ENCODE data around the gene PARP16.

DNA sequence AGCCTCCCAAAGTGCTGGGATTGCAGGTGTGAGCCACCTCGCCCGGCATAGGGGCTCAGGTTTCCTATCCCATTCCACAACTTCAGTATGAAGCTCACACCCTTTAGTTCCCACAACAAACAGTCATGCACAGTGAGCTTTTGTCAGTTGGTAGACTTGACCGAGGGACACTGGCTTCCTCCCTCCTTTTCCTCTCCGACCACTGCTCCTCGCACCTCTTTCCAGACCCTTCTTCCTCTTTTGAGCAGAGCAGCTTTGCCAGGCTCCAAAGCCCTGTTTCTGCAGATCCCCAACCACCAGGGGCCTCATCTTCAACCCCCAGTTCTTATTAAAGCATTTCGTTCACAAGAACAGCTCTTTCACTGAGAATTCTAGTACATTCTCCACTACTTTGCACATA, 62.7 kb downstream of the PARP16 start:
- TF ChIP-seq, protein P1, sequence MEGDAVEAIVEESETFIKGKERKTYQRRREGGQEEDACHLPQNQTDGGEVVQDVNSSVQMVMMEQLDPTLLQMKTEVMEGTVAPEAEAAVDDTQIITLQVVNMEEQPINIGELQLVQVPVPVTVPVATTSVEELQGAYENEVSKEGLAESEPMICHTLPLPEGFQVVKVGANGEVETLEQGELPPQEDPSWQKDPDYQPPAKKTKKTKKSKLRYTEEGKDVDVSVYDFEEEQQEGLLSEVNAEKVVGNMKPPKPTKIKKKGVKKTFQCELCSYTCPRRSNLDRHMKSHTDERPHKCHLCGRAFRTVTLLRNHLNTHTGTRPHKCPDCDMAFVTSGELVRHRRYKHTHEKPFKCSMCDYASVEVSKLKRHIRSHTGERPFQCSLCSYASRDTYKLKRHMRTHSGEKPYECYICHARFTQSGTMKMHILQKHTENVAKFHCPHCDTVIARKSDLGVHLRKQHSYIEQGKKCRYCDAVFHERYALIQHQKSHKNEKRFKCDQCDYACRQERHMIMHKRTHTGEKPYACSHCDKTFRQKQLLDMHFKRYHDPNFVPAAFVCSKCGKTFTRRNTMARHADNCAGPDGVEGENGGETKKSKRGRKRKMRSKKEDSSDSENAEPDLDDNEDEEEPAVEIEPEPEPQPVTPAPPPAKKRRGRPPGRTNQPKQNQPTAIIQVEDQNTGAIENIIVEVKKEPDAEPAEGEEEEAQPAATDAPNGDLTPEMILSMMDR (IDR thresholded peaks at IDR 0.05): no peak
- TF ChIP-seq EP300 (IDR thresholded peaks at IDR 0.05) (no peak), POLR2A (IDR thresholded peaks at IDR 0.05) (no peak), POLR2AphosphoS5 (IDR thresholded peaks at IDR 0.05) (no peak)

Measured in sigmoid colon (tissue), 4 donors.